GM23338 (cell line): ENCODE measurements around the gene TMA7B. TPM values are rescaled to one million over a fixed set of nuclear protein-coding genes. Genes with fewer than 3 reads are reported as not detected.

ENCODE experiments used
- ATAC-seq: fragments of 200-7000 bp; cut with Tn5 transposase; 3 replicates; pipeline ENCODE4 v1.9.1; 2020
- DNase-seq: peaks from one replicate; pipeline ENCODE4 v3.0.0-alpha.2; 2015; ENCODE audit warnings: low spot score
- H2AFZ ChIP-seq: fragments of 200-600 bp; sonication (generic); 2 replicates; pipeline ENCODE4 v1.8.0; 2016; ENCODE audit warnings: antibody characterized with exemption, mild to moderate bottlenecking, moderate library complexity
- H3F3A ChIP-seq: fragments of 200-600 bp; sonication (generic); replicated peaks from 2 replicates; pipeline ENCODE4 v1.8.0; 2017; ENCODE audit warnings: antibody characterized with exemption, mixed run types, low read depth
- H3K27ac ChIP-seq: fragments of 200-600 bp; sonication (generic); 2 replicates; pipeline ENCODE4 v1.6.1; 2016; ENCODE audit warnings: low read depth
- H3K27me3 ChIP-seq: fragments of 200-600 bp; sonication (generic); 2 replicates; pipeline ENCODE4 v1.8.0; 2016; ENCODE audit warnings: mild to moderate bottlenecking, mixed run types, moderate library complexity; ENCODE audit not compliant: insufficient read depth
- H3K36me3 ChIP-seq: fragments of 200-600 bp; sonication (generic); 2 replicates; pipeline ENCODE4 v1.8.0; 2016; ENCODE audit warnings: mild to moderate bottlenecking; ENCODE audit not compliant: insufficient read depth
- H3K4me1 ChIP-seq: fragments of 200-600 bp; sonication (generic); 2 replicates; pipeline ENCODE4 v1.8.0; 2016; ENCODE audit warnings: mild to moderate bottlenecking, moderate library complexity; ENCODE audit not compliant: insufficient read depth
- H3K4me2 ChIP-seq: fragments of 200-600 bp; sonication (generic); 2 replicates; pipeline ENCODE4 v1.7.1; 2017; ENCODE audit warnings: mixed run types
- H3K4me3 ChIP-seq: fragments of 200-600 bp; sonication (generic); 2 replicates; pipeline ENCODE4 v1.6.1; 2016; ENCODE audit warnings: mixed run types
- H3K79me2 ChIP-seq: fragments of 200-600 bp; sonication (generic); replicated peaks from 2 replicates; pipeline ENCODE4 v1.8.0; 2017; ENCODE audit warnings: mild to moderate bottlenecking; ENCODE audit not compliant: insufficient read depth
- H3K9me2 ChIP-seq: fragments of 200-600 bp; sonication (generic); 2 replicates; pipeline ENCODE4 v1.8.0; 2017; ENCODE audit not compliant: insufficient read depth
- H4K20me1 ChIP-seq: fragments of 200-600 bp; sonication (generic); replicated peaks from 2 replicates; pipeline ENCODE4 v1.8.0; 2017; ENCODE audit warnings: mild to moderate bottlenecking; ENCODE audit not compliant: insufficient read depth
- H3K27ac Mint-ChIP-seq: 2 replicates; pipeline ENCODE4 v1.8.0; 2020; ENCODE audit warnings: inconsistent platforms, mild to moderate bottlenecking, moderate library complexity, mixed read lengths
- H3K27me3 Mint-ChIP-seq: 3 replicates; pipeline ENCODE4 v1.8.0; 2022; ENCODE audit warnings: low read depth, mild to moderate bottlenecking, moderate library complexity, mixed read lengths, inconsistent platforms; ENCODE audit not compliant: insufficient read depth, poor library complexity
- H3K36me3 Mint-ChIP-seq: 3 replicates; pipeline ENCODE4 v1.8.0; 2021; ENCODE audit warnings: low read depth, mild to moderate bottlenecking, inconsistent platforms, moderate library complexity, mixed read lengths
- H3K4me1 Mint-ChIP-seq: 3 replicates; pipeline ENCODE4 v1.8.0; 2020; ENCODE audit warnings: mild to moderate bottlenecking, inconsistent platforms, mixed read lengths
- H3K4me3 Mint-ChIP-seq: 3 replicates; pipeline ENCODE4 v1.8.0; 2021; ENCODE audit warnings: moderate library complexity, mild to moderate bottlenecking, inconsistent platforms, mixed read lengths
- H3K9me3 Mint-ChIP-seq: 3 replicates; pipeline ENCODE4 v1.8.0; 2020; ENCODE audit warnings: moderate library complexity, mild to moderate bottlenecking, inconsistent platforms, mixed read lengths
- CREB1 ChIP-seq: fragments of 250-450 bp; sonication (Bioruptor Pico); IDR thresholded peaks from 2 replicates; pipeline ENCODE4 v1.5.0; 2020; ENCODE audit warnings: low read depth, mild to moderate bottlenecking, moderate library complexity
- CTCF ChIP-seq, 2 experiments: fragments of 200-600 bp in 1 of 2; sonication (generic) in 1 of 2; conservative IDR thresholded peaks; 2 replicates each; pipeline versions ENCODE4 v1.5.1 to v1.6.1; 2016 to 2017; ENCODE audit warnings: antibody characterized with exemption in 2 of 2, low read depth in 2 of 2, mild to moderate bottlenecking in 2 of 2, moderate library complexity in 1 of 2
- EZH2 ChIP-seq: fragments of 200-600 bp; sonication (generic); IDR thresholded peaks from one replicate; pipeline ENCODE4 v1.8.0; 2017; ENCODE audit warnings: antibody characterized with exemption, mild to moderate bottlenecking, low read depth; ENCODE audit not compliant: unreplicated experiment
- NANOG ChIP-seq: IDR thresholded peaks from 2 replicates; pipeline ENCODE4 v1.6.1; 2016; ENCODE audit warnings: antibody characterized with exemption, borderline replicate concordance
- ZNF331 ChIP-seq: fragments of 250-450 bp; sonication (Bioruptor Pico); IDR thresholded peaks from 2 replicates; pipeline ENCODE4 v1.5.0; 2020; ENCODE audit warnings: low read depth, mild to moderate bottlenecking, moderate library complexity
- long read RNA-seq: library from polyadenylated mRNA; unstranded; transcript quantifications from one replicate; pipeline ENCODE4 v2.0.0, GENCODE V29; 2020; ENCODE audit not compliant: unreplicated experiment
- polyA plus RNA-seq: library from polyadenylated mRNA; unstranded; fragments of >200 nt; fragmentation: Nextera tagmentation; extraction: Ambion mirVana; gene quantifications from 2 replicates; pipeline ENCODE4 v1.2.1, GENCODE V29; 2016
- total RNA-seq: library from RNA; depleted of rRNA; stranded (reverse); fragments of >200 nt; shearing (Covaris generic); gene quantifications from 2 replicates; pipeline ENCODE4 v1.2.3, GENCODE V29; 2014; rRNA removed
- TF ChIP-seq, protein P1 (sequence below): IDR thresholded peaks from one replicate; pipeline ENCODE4 v1.6.1; 2018; ENCODE audit warnings: antibody characterized with exemption; ENCODE audit not compliant: unreplicated experiment

The TMA7B gene
- total RNA-seq = not detected in 2 replicates
- polyA plus RNA-seq = not detected in 2 replicates
- long read RNA-seq = 0 reads

GRCh38 chr22:39959640-39960447, at the start of gene TMA7B:
Gene TMA7B, plus strand, starts transcription at chr22:39960397. Its CDS starts 3,978 bp downstream, at chr22:39964375.
- Mint-ChIP-seq H3K27me3 (peaks cover 15% of the 10 kb centered on the region), H3K9me3 (peaks cover 3% of the 10 kb centered on the region; the same call in 1 of the 3 replicates), H3K4me3 (no peak within 1 kb of the TSS; the same call in 2 of the 3 replicates), H3K36me3 (no peaks in the 10 kb centered on the region), H3K27ac (no peak within 1 kb of the TSS), H3K4me1 (peaks cover 32% of the 10 kb centered on the region)
- Histone ChIP-seq H2AFZ (peak within 1 kb of the TSS; percentile 92), H3K9me2 (no peaks in the 10 kb centered on the region), H3K27me3 (no peaks in the 10 kb centered on the region), H3K4me1 (peaks cover 4% of the 10 kb centered on the region; the same call in 1 of the 2 replicates), H3K79me2 (no peaks in the 10 kb centered on the region), H3F3A (no peaks in the 10 kb centered on the region), H3K27ac (no peak within 1 kb of the TSS), H3K36me3 (no peaks in the 10 kb centered on the region), H4K20me1 (no peaks in the 10 kb centered on the region), H3K4me3 (no peak within 1 kb of the TSS), H3K4me2 (peak within 1 kb of the TSS; percentile 14; the same call in 1 of the 2 replicates)
- peak; percentile 98 for ATAC-seq
- TF ChIP-seq CTCF (conservative IDR thresholded peaks at IDR 0.05; ENCODE audit: low read depth in 2 of 2) = no peak
- no peak for TF ChIP-seq NANOG
- TF ChIP-seq EZH2 = no peak
- no peak for TF ChIP-seq CREB1 (CRISPR knock-in tag)
- peak; percentile 59 for DNase-seq

- peaks cover 4% of the 10 kb centered on the region for H3K27me3 Mint-ChIP-seq
- Histone ChIP-seq H3K4me1 (peaks cover 16% of the 10 kb centered on the region), H3K9me2 (no peaks in the 10 kb centered on the region), H3K27ac (no peak overlapping the region), H3F3A (no peaks in the 10 kb centered on the region), H4K20me1 (no peaks in the 10 kb centered on the region), H3K4me2 (no peak overlapping the region), H3K27me3 (no peaks in the 10 kb centered on the region), H3K36me3 (no peaks in the 10 kb centered on the region), H3K4me3 (no peak overlapping the region), H3K79me2 (no peaks in the 10 kb centered on the region), H2AFZ (peak overlapping the region; percentile 68; the same call in 1 of the 2 replicates)
- H3K9me3 Mint-ChIP-seq = no peaks in the 10 kb centered on the region
- TF ChIP-seq ZNF331 (CRISPR knock-in tag) (no peak), EZH2 (no peak)
- TF ChIP-seq, protein P1, sequence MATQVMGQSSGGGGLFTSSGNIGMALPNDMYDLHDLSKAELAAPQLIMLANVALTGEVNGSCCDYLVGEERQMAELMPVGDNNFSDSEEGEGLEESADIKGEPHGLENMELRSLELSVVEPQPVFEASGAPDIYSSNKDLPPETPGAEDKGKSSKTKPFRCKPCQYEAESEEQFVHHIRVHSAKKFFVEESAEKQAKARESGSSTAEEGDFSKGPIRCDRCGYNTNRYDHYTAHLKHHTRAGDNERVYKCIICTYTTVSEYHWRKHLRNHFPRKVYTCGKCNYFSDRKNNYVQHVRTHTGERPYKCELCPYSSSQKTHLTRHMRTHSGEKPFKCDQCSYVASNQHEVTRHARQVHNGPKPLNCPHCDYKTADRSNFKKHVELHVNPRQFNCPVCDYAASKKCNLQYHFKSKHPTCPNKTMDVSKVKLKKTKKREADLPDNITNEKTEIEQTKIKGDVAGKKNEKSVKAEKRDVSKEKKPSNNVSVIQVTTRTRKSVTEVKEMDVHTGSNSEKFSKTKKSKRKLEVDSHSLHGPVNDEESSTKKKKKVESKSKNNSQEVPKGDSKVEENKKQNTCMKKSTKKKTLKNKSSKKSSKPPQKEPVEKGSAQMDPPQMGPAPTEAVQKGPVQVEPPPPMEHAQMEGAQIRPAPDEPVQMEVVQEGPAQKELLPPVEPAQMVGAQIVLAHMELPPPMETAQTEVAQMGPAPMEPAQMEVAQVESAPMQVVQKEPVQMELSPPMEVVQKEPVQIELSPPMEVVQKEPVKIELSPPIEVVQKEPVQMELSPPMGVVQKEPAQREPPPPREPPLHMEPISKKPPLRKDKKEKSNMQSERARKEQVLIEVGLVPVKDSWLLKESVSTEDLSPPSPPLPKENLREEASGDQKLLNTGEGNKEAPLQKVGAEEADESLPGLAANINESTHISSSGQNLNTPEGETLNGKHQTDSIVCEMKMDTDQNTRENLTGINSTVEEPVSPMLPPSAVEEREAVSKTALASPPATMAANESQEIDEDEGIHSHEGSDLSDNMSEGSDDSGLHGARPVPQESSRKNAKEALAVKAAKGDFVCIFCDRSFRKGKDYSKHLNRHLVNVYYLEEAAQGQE = no peak
- H3K4me3 Mint-ChIP-seq = no peak overlapping the region
- DNase-seq (no peak), ATAC-seq (no peak)
- no peak overlapping the region for H3K27ac Mint-ChIP-seq
- no peaks in the 10 kb centered on the region for H3K36me3 Mint-ChIP-seq
- H3K4me1 Mint-ChIP-seq = peaks cover 17% of the 10 kb centered on the region
These were observed 49.2 kb upstream of the TMA7B start for GRCh38 chr22:39910876-39911613.
